IPS-18c (cell line): ENCODE measurements around the gene JAML.

Source experiments
- H3K4me3 ChIP-seq: 2 replicates; pipeline ENCODE4 v1.7.0; 2013; ENCODE audit warnings: low read depth, mild to moderate bottlenecking, low read length, moderate library complexity; ENCODE audit not compliant: insufficient read depth
- H3K9me3 ChIP-seq: one replicate; pipeline ENCODE4 v1.6.1; 2013; ENCODE audit warnings: mild to moderate bottlenecking, low read length, moderate library complexity; ENCODE audit not compliant: control insufficient read depth, insufficient read depth

The JAML gene

GRCh38 chr11:118148240-118148639 lies 76.6 kb downstream of the JAML start:
- H3K4me3 ChIP-seq: no peak overlapping the region
- H3K9me3 ChIP-seq: no peaks in the 10 kb centered on the region

DNA sequence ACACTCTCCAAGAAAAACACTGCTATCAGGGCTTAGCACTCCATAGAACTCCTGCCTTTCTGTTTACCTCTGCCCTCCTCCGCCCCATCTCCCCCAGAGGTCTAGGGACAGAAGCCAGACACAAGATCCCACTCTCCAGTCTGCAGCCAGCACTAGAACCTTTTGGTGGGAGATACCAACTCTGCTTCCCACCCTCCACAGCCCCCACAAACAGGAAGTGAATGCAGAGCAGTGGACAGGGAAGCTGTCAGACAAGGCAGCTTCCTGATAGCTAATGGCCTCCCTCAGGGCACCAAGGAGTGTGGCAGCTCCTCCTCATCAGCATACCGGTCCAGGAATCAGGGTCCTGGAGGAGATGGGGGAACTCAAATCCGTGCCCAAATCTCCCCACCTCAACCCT lies 77.3 kb downstream of the JAML start:
- Histone ChIP-seq H3K9me3 (no peaks in the 10 kb centered on the region), H3K4me3 (no peak overlapping the region)

DNA sequence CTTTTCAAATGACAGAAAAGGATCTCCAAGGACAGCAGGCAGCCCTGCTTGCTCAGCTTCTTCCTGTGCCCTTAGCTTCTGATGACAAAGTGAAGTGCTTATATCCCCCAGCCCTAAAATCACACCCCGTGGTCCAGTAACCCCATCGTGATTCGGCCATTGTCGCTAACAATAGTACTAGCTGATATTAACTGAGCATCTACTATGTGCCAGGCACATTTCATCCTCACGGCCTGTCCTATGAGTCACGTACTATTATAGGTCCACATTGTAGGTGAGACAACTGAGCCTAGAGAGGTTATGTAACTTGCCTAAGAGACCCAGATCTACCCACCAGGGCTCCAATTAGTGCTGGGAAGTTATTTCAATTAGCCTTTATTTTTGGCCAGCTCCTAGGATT lies 78.3 kb downstream of the JAML start:
- Histone ChIP-seq H3K9me3 (no peaks in the 10 kb centered on the region), H3K4me3 (no peak overlapping the region)

- peak overlapping the region; percentile 61 for H3K4me3 ChIP-seq
- no peaks in the 10 kb centered on the region for H3K9me3 ChIP-seq
Observed at GRCh38 chr11:118145285-118146227, 79.3 kb downstream of the JAML start.

DNA sequence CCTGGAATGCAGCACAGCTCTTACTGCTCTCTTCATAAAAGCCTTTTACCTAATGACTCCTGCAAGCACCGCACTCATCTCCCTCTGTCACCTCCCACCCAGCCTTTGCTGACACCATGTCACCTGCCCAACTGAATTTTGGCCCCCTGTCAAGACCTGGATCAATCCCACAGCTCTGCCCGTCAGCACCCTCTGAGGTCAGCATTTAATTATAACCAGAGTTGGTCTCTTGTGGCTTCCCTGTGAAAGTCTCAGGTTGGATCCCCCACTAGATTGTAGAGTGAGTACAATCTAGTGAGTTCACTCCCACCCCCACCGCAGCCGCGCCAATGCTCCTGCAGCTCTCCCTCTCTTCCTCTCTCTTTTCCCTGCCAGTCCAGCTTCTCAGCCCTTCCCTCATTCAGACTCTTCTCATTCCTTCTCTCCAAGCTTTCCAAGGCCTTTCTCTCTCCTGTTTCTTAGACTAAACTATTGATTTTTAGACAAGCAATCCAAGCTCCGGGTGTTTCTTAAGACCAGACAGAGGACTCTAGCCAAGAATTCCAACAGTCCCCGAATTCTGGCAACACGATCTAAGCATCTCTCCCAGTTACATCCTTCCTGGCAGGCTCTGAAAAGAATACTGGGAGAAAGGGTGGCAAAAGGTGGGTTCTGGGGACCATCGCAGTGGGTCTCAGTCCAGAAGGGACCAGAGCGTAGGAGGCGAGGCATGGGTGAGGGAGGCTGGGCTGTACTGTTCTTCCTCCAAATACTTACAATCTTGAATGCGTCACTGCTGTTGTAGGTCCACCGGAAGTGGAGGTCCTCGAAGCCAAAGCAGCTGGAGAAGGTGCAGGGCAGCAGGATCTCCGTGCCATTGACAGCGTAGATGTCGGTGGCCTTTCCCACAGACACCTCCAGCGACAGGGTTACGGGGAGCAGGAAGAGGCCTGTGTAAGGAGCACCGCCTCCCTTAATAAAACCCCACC lies 80.2 kb downstream of the JAML start:
- H3K4me3 ChIP-seq: no peak overlapping the region
- no peaks in the 10 kb centered on the region for H3K9me3 ChIP-seq
